GM21825 (cell line): ENCODE measurements around the gene GADD45G.

Experiments used
- ATAC-seq: cut with Tn5 transposase; IDR thresholded peaks from one replicate; pipeline ENCODE4 v1.9.1; 2021; ENCODE audit warnings: mild to moderate bottlenecking, moderate library complexity; ENCODE audit not compliant: unreplicated experiment

The GADD45G gene

GRCh38 chr9:89592213-89592815 lies 12.5 kb upstream of the GADD45G start:
- ATAC-seq = no peak

GRCh38 chr9:89592963-89593726 lies 11.7 kb upstream of the GADD45G start:
- ATAC-seq = no peak

GRCh38 chr9:89593727-89594427 lies 10.9 kb upstream of the GADD45G start:
- ATAC-seq = no peak

- ATAC-seq = no peak
Measured at GRCh38 chr9:89594811-89595550, 9.8 kb upstream of the GADD45G start.

- ATAC-seq = no peak
Measured at GRCh38 chr9:89595646-89596045, 9.2 kb upstream of the GADD45G start.

GRCh38 chr9:89596937-89597555 lies 7.8 kb upstream of the GADD45G start:
- no peak for ATAC-seq

GRCh38 chr9:89597711-89598362 lies 7.0 kb upstream of the GADD45G start:
- ATAC-seq = no peak

GRCh38 chr9:89598363-89598713 lies 6.5 kb upstream of the GADD45G start:
- no peak for ATAC-seq

GRCh38 chr9:89598926-89599325 lies 5.9 kb upstream of the GADD45G start:
- no peak for ATAC-seq

- ATAC-seq = no peak
Measured at GRCh38 chr9:89600831-89601230, 4.0 kb upstream of the GADD45G start.

- no peak for ATAC-seq
Measured at GRCh38 chr9:89601306-89601705, 3.5 kb upstream of the GADD45G start.

- ATAC-seq = no peak
Measured at GRCh38 chr9:89601856-89602562, 2.8 kb upstream of the GADD45G start.

GRCh38 chr9:89602978-89603766 lies 1.6 kb upstream of the GADD45G start:
- no peak for ATAC-seq

GRCh38 chr9:89603767-89604665 lies 796 bp upstream of the GADD45G start:
- ATAC-seq = no peak

GRCh38 chr9:89605465-89606048 lies 745 bp downstream of the GADD45G start:
- ATAC-seq = no peak

GRCh38 chr9:89606049-89606623 lies 1.3 kb downstream of the GADD45G start:
- ATAC-seq = no peak

- ATAC-seq = no peak
Measured at GRCh38 chr9:89606624-89607311, 2.0 kb downstream of the GADD45G start.
